NCI-H2227 treated with DMSO at 0.1 percent for 48 hours (cell line): ENCODE data around the gene GRIK3.
"Not testable (repeated sequence)": the region's sequence is repeated elsewhere in the genome, so short reads cannot be mapped to it uniquely, and the experiment has no call there.

Source experiments
- DNase-seq: peaks from one replicate; lab custom pipeline; 2025; lab: John Stamatoyannopoulos, UW

Gene GRIK3

GRCh38 chr1:37034121-37035013, at the start of gene GRIK3:
TSS of gene GRIK3 (minus strand) at chr1:37034515. CDS start at chr1:37034108, 407 bp downstream.
- DNase-seq, result peak; percentile 74

GRCh38 chr1:37084013-37084412, 49.7 kb upstream of the GRIK3 start:
- no peak for DNase-seq

GRCh38 chr1:37083603-37084002, 49.3 kb upstream of the GRIK3 start:
- no peak for DNase-seq

- DNase-seq, result not testable (repeated sequence)
Observed at GRCh38 chr1:37080296-37080986, 46.1 kb upstream of the GRIK3 start.

- DNase-seq, result no peak
Observed at GRCh38 chr1:37078866-37079265, 44.6 kb upstream of the GRIK3 start.

GRCh38 chr1:37076168-37076567, 41.9 kb upstream of the GRIK3 start:
- DNase-seq, result no peak

GRCh38 chr1:37073854-37074379, 39.6 kb upstream of the GRIK3 start:
- no peak for DNase-seq

GRCh38 chr1:37073152-37073853, 39.0 kb upstream of the GRIK3 start:
- no peak for DNase-seq

- DNase-seq, result no peak
Observed at GRCh38 chr1:37071829-37072228, 37.5 kb upstream of the GRIK3 start.

- DNase-seq, result no peak
Observed at GRCh38 chr1:37070126-37070525, 35.8 kb upstream of the GRIK3 start.

GRCh38 chr1:37069406-37069805, 35.1 kb upstream of the GRIK3 start:
- DNase-seq, result no peak

- DNase-seq, result peak; percentile 38
Observed at GRCh38 chr1:37068897-37069296, 34.6 kb upstream of the GRIK3 start.

GRCh38 chr1:37068260-37068659, 33.9 kb upstream of the GRIK3 start:
- DNase-seq, result no peak

- no peak for DNase-seq
Observed at GRCh38 chr1:37064039-37064438, 29.7 kb upstream of the GRIK3 start.

- no peak for DNase-seq
Observed at GRCh38 chr1:37059346-37059745, 25.0 kb upstream of the GRIK3 start.

- no peak for DNase-seq
Observed at GRCh38 chr1:37058424-37058988, 24.2 kb upstream of the GRIK3 start.

GRCh38 chr1:37056325-37056724, 22.0 kb upstream of the GRIK3 start:
- peak; percentile 27 for DNase-seq

GRCh38 chr1:37055631-37056030, 21.3 kb upstream of the GRIK3 start:
- no peak for DNase-seq

GRCh38 chr1:37053173-37053572, 18.9 kb upstream of the GRIK3 start:
- DNase-seq, result no peak

- DNase-seq, result no peak
Observed at GRCh38 chr1:37052120-37052519, 17.8 kb upstream of the GRIK3 start.

- no peak for DNase-seq
Observed at GRCh38 chr1:37051346-37051745, 17.0 kb upstream of the GRIK3 start.

- DNase-seq, result no peak
Observed at GRCh38 chr1:37047542-37047941, 13.2 kb upstream of the GRIK3 start.
